HepG2 (cell line): ENCODE data around the gene POLR1C. TPM values are rescaled to one million over a fixed set of nuclear protein-coding genes. Genes with fewer than 3 reads are reported as not detected.

Experiments used
- CBX1 ChIP-seq: IDR thresholded peaks from one replicate; pipeline ENCODE4 v1.6.1; 2016; ENCODE audit warnings: antibody characterized with exemption, low read depth
- CEBPG ChIP-seq: IDR thresholded peaks from 2 replicates; pipeline ENCODE4 v1.6.1; 2016
- DPF2 ChIP-seq: sonication (generic); formaldehyde crosslinking; IDR thresholded peaks from 2 replicates; pipeline ENCODE4 v1.4.0; 2020; ENCODE audit warnings: mild to moderate bottlenecking, low read depth, missing genetic modification reagents, borderline replicate concordance
- FLYWCH1 ChIP-seq: sonication (generic); formaldehyde crosslinking; IDR thresholded peaks from 2 replicates; pipeline ENCODE4 v1.8.1; 2023; ENCODE audit warnings: mild to moderate bottlenecking, missing genetic modification reagents
- KDM4B ChIP-seq: sonication (generic); formaldehyde crosslinking; IDR thresholded peaks from 2 replicates; pipeline ENCODE4 v1.4.0; 2020; ENCODE audit warnings: missing genetic modification reagents
- RXRB ChIP-seq: IDR thresholded peaks from 2 replicates; pipeline ENCODE4 v1.6.1; 2016; ENCODE audit warnings: borderline replicate concordance, missing genetic modification reagents, missing compliant biosample characterization
- SNAPC2 ChIP-seq: sonication (generic); formaldehyde crosslinking; IDR thresholded peaks from 2 replicates; pipeline ENCODE4 v1.8.1; 2022; ENCODE audit warnings: mild to moderate bottlenecking, missing genetic modification reagents
- ZNF572 ChIP-seq: sonication (generic); formaldehyde crosslinking; IDR thresholded peaks from 2 replicates; pipeline ENCODE4 v1.5.1; 2020; ENCODE audit warnings: mild to moderate bottlenecking, missing genetic modification reagents
- ZNF747 ChIP-seq: sonication (generic); formaldehyde crosslinking; IDR thresholded peaks from 2 replicates; pipeline ENCODE4 v1.8.1; 2023; ENCODE audit warnings: missing genetic modification reagents, mild to moderate bottlenecking, borderline replicate concordance
- ZNF772 ChIP-seq: sonication (generic); formaldehyde crosslinking; IDR thresholded peaks from 2 replicates; pipeline ENCODE4 v1.5.0; 2020; ENCODE audit warnings: mild to moderate bottlenecking, missing genetic modification reagents
- ZNF792 ChIP-seq: IDR thresholded peaks from 2 replicates; pipeline ENCODE4 v1.6.1; 2016
- polyA plus RNA-seq, 8 experiments: library from polyadenylated mRNA; depleted of rRNA in 3 of 8; stranded (reverse) in 7 of 8; unstranded in 1 of 8; fragments of >200 nt; fragmentation: Illumina TruSeq in 4 of 8; extraction: Trizol in 4 of 8; gene quantifications; 2 replicates each; pipeline versions ENCODE4 v1.2.1 to v1.2.3, GENCODE V29; 2011 to 2016; ENCODE audit warnings: low read depth in 4 of 8, missing spikeins in 1 of 8, mixed read lengths in 1 of 8; ENCODE audit not compliant: insufficient read depth in 1 of 8
- total RNA-seq, 5 experiments: library from RNA; depleted of rRNA; stranded (reverse); fragments of >200 nt; fragmentation: Illumina TruSeq; extraction: Trizol; gene quantifications; 2 replicates each; pipeline ENCODE4 v1.2.3, GENCODE V29; 2016; ENCODE audit warnings: low read depth in 1 of 5
- TF ChIP-seq, protein P1 (sequence below): sonication (generic); formaldehyde crosslinking; IDR thresholded peaks from 2 replicates; pipeline ENCODE4 v1.5.0; 2020; ENCODE audit warnings: mild to moderate bottlenecking, missing genetic modification reagents, borderline replicate concordance
- TF ChIP-seq, protein P2 (sequence below): sonication (generic); formaldehyde crosslinking; IDR thresholded peaks from 2 replicates; pipeline ENCODE4 v1.5.1; 2020; ENCODE audit warnings: missing genetic modification reagents, mild to moderate bottlenecking, borderline replicate concordance
- TF ChIP-seq, protein P3 (sequence below): sonication (generic); formaldehyde crosslinking; IDR thresholded peaks from 2 replicates; pipeline ENCODE4 v1.4.0; 2020; ENCODE audit warnings: missing genetic modification reagents
- TF ChIP-seq, protein P4 (sequence below): IDR thresholded peaks from 2 replicates; pipeline ENCODE4 v1.6.1; 2012; ENCODE audit warnings: low read depth, low read length, improper control_type of control experiment
- TF ChIP-seq, protein P5 (sequence below): IDR thresholded peaks from 2 replicates; pipeline ENCODE4 v1.6.1; 2016; ENCODE audit warnings: missing compliant biosample characterization, missing genetic modification reagents, borderline replicate concordance
- TF ChIP-seq, protein P6 (sequence below): sonication (generic); formaldehyde crosslinking; conservative IDR thresholded peaks from 2 replicates; pipeline ENCODE4 v1.4.0; 2020; ENCODE audit warnings: missing genetic modification reagents
- TF ChIP-seq, protein P7 (sequence below): IDR thresholded peaks from 2 replicates; pipeline ENCODE4 v1.6.1; 2018; ENCODE audit warnings: missing genetic modification reagents

The POLR1C gene
- total and polyA plus RNA-seq, 2 of the 13 experiments (the other 11 are each of a cell fraction or from before 2014, with no cell fraction given), result 62.6 to 72.2 TPM

DNA sequence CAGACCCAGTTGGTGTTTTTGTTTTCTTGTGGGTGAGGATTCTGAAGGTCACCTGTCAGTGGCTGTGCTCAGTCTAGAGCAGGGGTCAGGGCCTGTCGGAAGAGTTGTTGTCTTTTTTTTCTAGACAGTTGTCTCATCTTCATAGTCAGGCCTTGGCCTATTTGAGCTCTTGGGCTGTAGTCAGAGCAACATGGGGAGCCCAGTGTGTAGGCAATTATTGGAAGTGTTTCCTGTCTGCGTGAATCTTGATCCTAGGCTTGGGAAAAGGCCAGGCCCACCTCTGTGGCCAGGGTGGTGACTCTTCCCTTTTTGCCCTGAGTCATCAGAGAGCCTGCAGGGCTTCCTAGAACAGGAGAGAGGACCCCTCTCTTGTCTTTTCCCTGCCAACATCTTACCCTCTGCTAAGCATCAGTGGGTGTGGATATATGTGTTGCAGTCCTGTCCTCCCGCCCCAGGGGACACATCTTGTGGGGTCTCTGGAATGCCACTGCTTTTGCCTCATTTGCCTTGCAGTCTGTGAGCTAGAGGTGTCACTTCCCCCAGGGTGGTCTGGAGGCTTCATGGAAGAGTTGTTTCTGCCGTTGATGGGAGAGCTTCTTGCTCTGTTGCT, 28.1 kb upstream of the POLR1C start (continued):
- TF ChIP-seq, protein P1, sequence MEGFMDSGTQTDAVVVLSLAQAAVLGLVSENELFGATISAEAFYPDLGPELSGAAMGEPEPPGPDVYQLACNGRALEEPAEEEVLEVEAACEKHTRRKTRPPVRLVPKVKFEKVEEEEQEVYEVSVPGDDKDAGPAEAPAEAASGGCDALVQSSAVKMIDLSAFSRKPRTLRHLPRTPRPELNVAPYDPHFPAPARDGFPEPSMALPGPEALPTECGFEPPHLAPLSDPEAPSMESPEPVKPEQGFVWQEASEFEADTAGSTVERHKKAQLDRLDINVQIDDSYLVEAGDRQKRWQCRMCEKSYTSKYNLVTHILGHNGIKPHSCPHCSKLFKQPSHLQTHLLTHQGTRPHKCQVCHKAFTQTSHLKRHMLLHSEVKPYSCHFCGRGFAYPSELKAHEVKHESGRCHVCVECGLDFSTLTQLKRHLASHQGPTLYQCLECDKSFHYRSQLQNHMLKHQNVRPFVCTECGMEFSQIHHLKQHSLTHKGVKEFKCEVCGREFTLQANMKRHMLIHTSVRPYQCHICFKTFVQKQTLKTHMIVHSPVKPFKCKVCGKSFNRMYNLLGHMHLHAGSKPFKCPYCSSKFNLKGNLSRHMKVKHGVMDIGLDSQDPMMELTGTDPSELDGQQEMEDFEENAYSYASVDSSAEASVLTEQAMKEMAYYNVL (CRISPR knock-in tag), result peak; percentile 72
- TF ChIP-seq, protein P2, sequence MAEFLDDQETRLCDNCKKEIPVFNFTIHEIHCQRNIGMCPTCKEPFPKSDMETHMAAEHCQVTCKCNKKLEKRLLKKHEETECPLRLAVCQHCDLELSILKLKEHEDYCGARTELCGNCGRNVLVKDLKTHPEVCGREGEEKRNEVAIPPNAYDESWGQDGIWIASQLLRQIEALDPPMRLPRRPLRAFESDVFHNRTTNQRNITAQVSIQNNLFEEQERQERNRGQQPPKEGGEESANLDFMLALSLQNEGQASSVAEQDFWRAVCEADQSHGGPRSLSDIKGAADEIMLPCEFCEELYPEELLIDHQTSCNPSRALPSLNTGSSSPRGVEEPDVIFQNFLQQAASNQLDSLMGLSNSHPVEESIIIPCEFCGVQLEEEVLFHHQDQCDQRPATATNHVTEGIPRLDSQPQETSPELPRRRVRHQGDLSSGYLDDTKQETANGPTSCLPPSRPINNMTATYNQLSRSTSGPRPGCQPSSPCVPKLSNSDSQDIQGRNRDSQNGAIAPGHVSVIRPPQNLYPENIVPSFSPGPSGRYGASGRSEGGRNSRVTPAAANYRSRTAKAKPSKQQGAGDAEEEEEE (CRISPR knock-in tag), result no peak
- TF ChIP-seq FLYWCH1 (no peak), CEBPG (CRISPR knock-in tag) (no peak), ZNF792 (CRISPR knock-in tag) (no peak), ZNF772 (peak; percentile 36; the same call in 1 of the 2 replicates), KDM4B (CRISPR knock-in tag) (no peak), ZNF572 (CRISPR knock-in tag) (peak; percentile 70; the same call in 1 of the 2 replicates), SNAPC2 (CRISPR knock-in tag) (no peak), CBX1 (no peak), ZNF747 (CRISPR knock-in tag) (0 out of 2 replicates have a peak, but pooled peaks have one; percentile 50), RXRB (CRISPR knock-in tag) (peak; percentile 93), DPF2 (CRISPR knock-in tag) (no peak; the same call in 1 of the 2 replicates)
- TF ChIP-seq, protein P3, sequence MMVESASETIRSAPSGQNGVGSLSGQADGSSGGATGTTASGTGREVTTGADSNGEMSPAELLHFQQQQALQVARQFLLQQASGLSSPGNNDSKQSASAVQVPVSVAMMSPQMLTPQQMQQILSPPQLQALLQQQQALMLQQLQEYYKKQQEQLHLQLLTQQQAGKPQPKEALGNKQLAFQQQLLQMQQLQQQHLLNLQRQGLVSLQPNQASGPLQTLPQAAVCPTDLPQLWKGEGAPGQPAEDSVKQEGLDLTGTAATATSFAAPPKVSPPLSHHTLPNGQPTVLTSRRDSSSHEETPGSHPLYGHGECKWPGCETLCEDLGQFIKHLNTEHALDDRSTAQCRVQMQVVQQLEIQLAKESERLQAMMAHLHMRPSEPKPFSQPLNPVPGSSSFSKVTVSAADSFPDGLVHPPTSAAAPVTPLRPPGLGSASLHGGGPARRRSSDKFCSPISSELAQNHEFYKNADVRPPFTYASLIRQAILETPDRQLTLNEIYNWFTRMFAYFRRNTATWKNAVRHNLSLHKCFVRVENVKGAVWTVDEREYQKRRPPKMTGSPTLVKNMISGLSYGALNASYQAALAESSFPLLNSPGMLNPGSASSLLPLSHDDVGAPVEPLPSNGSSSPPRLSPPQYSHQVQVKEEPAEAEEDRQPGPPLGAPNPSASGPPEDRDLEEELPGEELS, result peak; percentile 74
- TF ChIP-seq, protein P4, sequence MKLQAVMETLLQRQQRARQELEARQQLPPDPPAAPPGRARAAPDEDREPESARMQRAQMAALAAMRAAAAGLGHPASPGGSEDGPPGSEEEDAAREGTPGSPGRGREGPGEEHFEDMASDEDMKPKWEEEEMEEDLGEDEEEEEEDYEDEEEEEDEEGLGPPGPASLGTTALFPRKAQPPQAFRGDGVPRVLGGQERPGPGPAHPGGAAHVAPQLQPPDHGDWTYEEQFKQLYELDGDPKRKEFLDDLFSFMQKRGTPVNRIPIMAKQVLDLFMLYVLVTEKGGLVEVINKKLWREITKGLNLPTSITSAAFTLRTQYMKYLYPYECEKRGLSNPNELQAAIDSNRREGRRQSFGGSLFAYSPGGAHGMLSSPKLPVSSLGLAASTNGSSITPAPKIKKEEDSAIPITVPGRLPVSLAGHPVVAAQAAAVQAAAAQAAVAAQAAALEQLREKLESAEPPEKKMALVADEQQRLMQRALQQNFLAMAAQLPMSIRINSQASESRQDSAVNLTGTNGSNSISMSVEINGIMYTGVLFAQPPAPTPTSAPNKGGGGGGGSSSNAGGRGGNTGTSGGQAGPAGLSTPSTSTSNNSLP, result no peak
- TF ChIP-seq, protein P5, sequence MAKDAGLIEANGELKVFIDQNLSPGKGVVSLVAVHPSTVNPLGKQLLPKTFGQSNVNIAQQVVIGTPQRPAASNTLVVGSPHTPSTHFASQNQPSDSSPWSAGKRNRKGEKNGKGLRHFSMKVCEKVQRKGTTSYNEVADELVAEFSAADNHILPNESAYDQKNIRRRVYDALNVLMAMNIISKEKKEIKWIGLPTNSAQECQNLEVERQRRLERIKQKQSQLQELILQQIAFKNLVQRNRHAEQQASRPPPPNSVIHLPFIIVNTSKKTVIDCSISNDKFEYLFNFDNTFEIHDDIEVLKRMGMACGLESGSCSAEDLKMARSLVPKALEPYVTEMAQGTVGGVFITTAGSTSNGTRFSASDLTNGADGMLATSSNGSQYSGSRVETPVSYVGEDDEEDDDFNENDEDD (CRISPR knock-in tag), result no peak
- TF ChIP-seq, protein P6, sequence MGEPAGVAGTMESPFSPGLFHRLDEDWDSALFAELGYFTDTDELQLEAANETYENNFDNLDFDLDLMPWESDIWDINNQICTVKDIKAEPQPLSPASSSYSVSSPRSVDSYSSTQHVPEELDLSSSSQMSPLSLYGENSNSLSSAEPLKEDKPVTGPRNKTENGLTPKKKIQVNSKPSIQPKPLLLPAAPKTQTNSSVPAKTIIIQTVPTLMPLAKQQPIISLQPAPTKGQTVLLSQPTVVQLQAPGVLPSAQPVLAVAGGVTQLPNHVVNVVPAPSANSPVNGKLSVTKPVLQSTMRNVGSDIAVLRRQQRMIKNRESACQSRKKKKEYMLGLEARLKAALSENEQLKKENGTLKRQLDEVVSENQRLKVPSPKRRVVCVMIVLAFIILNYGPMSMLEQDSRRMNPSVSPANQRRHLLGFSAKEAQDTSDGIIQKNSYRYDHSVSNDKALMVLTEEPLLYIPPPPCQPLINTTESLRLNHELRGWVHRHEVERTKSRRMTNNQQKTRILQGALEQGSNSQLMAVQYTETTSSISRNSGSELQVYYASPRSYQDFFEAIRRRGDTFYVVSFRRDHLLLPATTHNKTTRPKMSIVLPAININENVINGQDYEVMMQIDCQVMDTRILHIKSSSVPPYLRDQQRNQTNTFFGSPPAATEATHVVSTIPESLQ (CRISPR knock-in tag), result no peak
- TF ChIP-seq, protein P7, sequence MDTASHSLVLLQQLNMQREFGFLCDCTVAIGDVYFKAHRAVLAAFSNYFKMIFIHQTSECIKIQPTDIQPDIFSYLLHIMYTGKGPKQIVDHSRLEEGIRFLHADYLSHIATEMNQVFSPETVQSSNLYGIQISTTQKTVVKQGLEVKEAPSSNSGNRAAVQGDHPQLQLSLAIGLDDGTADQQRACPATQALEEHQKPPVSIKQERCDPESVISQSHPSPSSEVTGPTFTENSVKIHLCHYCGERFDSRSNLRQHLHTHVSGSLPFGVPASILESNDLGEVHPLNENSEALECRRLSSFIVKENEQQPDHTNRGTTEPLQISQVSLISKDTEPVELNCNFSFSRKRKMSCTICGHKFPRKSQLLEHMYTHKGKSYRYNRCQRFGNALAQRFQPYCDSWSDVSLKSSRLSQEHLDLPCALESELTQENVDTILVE (CRISPR knock-in tag), result no peak
